ENCODE measurements around the gene PPP3R1.

The PPP3R1 gene

DNA sequence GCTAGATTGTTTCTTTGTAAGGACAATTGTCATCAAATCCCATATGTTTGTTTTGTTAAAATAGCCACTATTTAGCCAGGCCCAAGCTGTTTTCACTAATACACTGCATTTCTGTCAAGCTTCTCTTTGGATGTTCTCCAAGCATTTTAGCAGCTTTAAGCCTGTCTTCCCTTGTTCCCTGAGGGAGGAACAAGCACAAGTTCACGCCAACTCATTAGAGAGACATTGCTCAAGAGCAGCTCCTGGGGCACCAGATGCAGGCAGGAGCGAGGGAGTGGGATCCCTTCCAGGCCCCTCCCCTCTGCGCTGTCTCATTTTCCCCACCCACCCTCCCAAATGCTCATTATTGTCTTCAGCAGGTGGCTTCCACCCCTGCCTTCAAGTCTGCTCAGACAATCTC lies 32.6 kb upstream of the PPP3R1 start:
- H3K36me3 ChIP-seq (ENCODE audit: control insufficient read depth, insufficient read depth, low read length), result no peaks in the 10 kb centered on the region
- TF ChIP-seq, protein P1, sequence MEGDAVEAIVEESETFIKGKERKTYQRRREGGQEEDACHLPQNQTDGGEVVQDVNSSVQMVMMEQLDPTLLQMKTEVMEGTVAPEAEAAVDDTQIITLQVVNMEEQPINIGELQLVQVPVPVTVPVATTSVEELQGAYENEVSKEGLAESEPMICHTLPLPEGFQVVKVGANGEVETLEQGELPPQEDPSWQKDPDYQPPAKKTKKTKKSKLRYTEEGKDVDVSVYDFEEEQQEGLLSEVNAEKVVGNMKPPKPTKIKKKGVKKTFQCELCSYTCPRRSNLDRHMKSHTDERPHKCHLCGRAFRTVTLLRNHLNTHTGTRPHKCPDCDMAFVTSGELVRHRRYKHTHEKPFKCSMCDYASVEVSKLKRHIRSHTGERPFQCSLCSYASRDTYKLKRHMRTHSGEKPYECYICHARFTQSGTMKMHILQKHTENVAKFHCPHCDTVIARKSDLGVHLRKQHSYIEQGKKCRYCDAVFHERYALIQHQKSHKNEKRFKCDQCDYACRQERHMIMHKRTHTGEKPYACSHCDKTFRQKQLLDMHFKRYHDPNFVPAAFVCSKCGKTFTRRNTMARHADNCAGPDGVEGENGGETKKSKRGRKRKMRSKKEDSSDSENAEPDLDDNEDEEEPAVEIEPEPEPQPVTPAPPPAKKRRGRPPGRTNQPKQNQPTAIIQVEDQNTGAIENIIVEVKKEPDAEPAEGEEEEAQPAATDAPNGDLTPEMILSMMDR (IDR thresholded peaks at IDR 0.05; ENCODE audit: insufficient read depth, low read length, poor library complexity, severe bottlenecking), result no peak
- no peaks in the 10 kb centered on the region for H3K27me3 ChIP-seq (replicated peaks; ENCODE audit: control insufficient read depth, insufficient read depth, low read length)
- no peak overlapping the region for H3K4me3 ChIP-seq (replicated peaks; ENCODE audit: low read depth, low read length)
- DNase-seq (ENCODE audit: extremely low read depth, insufficient read length), result no peak

DNA sequence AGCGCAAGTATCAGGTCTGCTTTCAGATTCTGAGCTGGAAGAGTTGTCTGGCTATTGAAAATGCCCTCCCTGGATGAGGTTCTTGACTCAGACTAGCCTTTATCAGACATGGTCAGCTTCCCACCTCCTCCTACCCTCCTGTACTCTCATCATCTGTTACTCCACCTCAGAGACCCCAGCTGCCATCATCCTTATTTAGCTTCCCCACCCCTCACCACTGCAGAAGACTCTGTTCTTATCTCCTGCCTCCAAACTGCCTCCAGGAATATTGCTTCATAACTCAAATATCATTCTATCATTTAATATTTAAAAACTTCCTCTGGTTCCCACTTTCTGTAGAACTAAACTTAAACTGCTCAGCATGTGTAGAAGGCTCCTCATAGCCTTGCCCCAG lies 31.1 kb upstream of the PPP3R1 start:
- no peaks in the 10 kb centered on the region for H3K36me3 ChIP-seq (ENCODE audit: control insufficient read depth, insufficient read depth, low read length)
- H3K4me3 ChIP-seq (replicated peaks; ENCODE audit: low read depth, low read length), result no peak overlapping the region
- TF ChIP-seq, protein P1 (IDR thresholded peaks at IDR 0.05; ENCODE audit: insufficient read depth, low read length, poor library complexity, severe bottlenecking), result no peak
- DNase-seq (ENCODE audit: extremely low read depth, insufficient read length), result no peak
- H3K27me3 ChIP-seq (replicated peaks; ENCODE audit: control insufficient read depth, insufficient read depth, low read length), result no peaks in the 10 kb centered on the region

DNA sequence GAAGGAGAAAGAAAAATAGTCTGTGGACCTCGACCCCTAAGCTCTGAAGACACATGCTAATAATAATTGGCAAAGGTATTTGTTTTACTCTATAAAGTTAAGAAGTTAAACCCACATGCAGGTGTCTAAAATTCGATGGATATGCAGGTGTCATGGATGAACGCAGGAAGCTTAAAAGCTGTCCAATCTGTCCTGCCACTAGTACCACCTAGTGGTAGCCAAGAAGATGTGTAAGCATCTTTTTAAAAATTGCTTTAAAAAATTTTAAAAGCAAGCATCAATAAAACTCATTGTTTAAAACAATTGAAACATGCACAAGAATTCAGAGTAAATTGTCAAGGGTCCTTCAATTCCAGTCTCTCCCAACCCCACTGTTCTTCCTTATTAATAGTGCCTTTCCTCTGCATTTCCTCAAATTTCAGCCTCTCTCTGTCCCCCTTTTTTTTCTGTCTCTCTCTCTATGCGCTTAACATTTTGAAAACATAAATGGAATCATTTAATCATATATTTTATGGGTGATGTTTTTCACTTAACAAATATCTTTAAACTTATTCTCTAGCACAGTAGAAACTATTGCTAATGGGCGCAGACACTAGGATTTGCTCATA lies 30.6 kb upstream of the PPP3R1 start:
- no peak overlapping the region for H3K4me3 ChIP-seq (replicated peaks; ENCODE audit: low read depth, low read length)
- TF ChIP-seq, protein P1 (IDR thresholded peaks at IDR 0.05; ENCODE audit: insufficient read depth, low read length, poor library complexity, severe bottlenecking), result peak; percentile 83
- no peaks in the 10 kb centered on the region for H3K27me3 ChIP-seq (replicated peaks; ENCODE audit: control insufficient read depth, insufficient read depth, low read length)
- H3K36me3 ChIP-seq (ENCODE audit: control insufficient read depth, insufficient read depth, low read length), result no peaks in the 10 kb centered on the region
- DNase-seq (ENCODE audit: extremely low read depth, insufficient read length), result peak; percentile 7

DNA sequence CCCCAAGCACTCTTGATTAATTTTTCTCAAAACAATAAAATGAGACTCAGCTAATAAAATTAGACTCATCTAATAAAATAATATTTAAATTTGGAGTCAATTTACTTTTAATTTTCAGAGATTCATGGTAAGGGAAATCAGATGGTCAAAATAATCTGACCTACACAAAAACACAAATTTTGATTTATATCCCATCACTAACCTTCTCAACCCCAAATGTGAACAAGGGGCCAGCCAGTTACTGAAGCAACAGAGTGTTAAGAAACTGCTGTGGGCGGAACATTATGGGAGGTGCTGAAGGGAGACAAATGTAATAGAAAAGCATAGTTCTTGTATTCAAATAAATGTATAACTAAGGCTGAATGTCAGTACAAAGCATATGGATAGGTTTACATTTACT lies 28.5 kb upstream of the PPP3R1 start:
- TF ChIP-seq, protein P1 (IDR thresholded peaks at IDR 0.05; ENCODE audit: insufficient read depth, low read length, poor library complexity, severe bottlenecking), result no peak
- no peaks in the 10 kb centered on the region for H3K27me3 ChIP-seq (replicated peaks; ENCODE audit: control insufficient read depth, insufficient read depth, low read length)
- H3K4me3 ChIP-seq (replicated peaks; ENCODE audit: low read depth, low read length), result no peak overlapping the region
- DNase-seq (ENCODE audit: extremely low read depth, insufficient read length), result no peak
- no peaks in the 10 kb centered on the region for H3K36me3 ChIP-seq (ENCODE audit: control insufficient read depth, insufficient read depth, low read length)

DNA sequence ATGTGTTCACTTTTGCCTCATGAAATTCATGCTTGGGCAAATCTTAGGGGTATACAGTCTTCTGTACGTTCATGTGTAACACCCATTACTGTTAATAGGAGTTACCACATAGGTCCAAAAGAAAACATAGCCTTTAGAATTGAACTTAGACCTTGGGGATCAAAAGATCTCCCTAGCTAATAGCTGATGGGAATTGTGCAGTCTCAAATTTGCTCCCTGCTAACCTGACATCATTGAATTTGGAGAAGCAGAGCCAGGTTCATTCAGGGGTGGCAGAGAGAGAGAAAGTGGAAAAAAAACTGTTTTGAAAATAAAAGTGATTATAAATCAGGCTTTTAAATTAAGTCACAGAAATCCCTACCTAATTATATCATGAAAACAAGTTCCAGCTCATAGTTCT lies 28.0 kb upstream of the PPP3R1 start:
- Histone ChIP-seq H3K36me3 (ENCODE audit: control insufficient read depth, insufficient read depth, low read length) (no peaks in the 10 kb centered on the region), H3K4me3 (replicated peaks; ENCODE audit: low read depth, low read length) (no peak overlapping the region), H3K27me3 (replicated peaks; ENCODE audit: control insufficient read depth, insufficient read depth, low read length) (no peaks in the 10 kb centered on the region)
- TF ChIP-seq, protein P1 (IDR thresholded peaks at IDR 0.05; ENCODE audit: insufficient read depth, low read length, poor library complexity, severe bottlenecking), result no peak
- DNase-seq (ENCODE audit: extremely low read depth, insufficient read length), result no peak

DNA sequence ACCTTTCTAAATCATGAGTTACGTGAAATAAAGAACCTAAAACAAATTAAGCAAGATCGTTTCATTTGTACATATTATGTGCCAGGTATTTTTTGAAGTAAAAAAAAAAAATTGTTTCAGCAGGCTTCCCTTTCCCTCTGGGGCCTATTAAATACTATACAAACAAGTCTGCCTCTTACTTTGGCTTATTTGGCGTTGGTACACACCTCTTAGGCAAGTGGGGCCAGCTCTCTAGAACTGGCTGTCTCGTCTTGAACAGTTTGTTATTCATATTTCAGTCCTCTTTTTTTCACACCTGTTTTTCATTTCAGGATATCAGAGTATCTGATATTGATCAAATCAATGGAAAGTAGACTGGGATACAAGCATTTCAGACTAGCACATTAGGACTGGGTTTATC lies 27.4 kb upstream of the PPP3R1 start:
- no peak overlapping the region for H3K4me3 ChIP-seq (replicated peaks; ENCODE audit: low read depth, low read length)
- DNase-seq (ENCODE audit: extremely low read depth, insufficient read length), result no peak
- TF ChIP-seq, protein P1 (IDR thresholded peaks at IDR 0.05; ENCODE audit: insufficient read depth, low read length, poor library complexity, severe bottlenecking), result no peak
- no peaks in the 10 kb centered on the region for H3K27me3 ChIP-seq (replicated peaks; ENCODE audit: control insufficient read depth, insufficient read depth, low read length)
- H3K36me3 ChIP-seq (ENCODE audit: control insufficient read depth, insufficient read depth, low read length), result no peaks in the 10 kb centered on the region

Data from GM06990 (cell line).